NCI-H2107 (cell line): ENCODE results near the gene CORO7.
"Not testable (repeated sequence)": the region's sequence is repeated elsewhere in the genome, so short reads cannot be mapped to it uniquely, and the experiment has no call there.

Experiments used
- DNase-seq: peaks from one replicate; lab custom pipeline; 2025; lab: John Stamatoyannopoulos, UW

CORO7 gene

GRCh38 chr16:4337540-4338088 lies 78.8 kb downstream of the CORO7 start:
- no peak for DNase-seq

GRCh38 chr16:4336701-4337539 lies 79.5 kb downstream of the CORO7 start:
- DNase-seq: no peak

- DNase-seq: no peak
Observed at GRCh38 chr16:4334724-4335495, 81.5 kb downstream of the CORO7 start.

- DNase-seq: not testable (repeated sequence)
Observed at GRCh38 chr16:4333714-4334113, 82.7 kb downstream of the CORO7 start.

- no peak for DNase-seq
Observed at GRCh38 chr16:4333308-4333638, 83.1 kb downstream of the CORO7 start.

GRCh38 chr16:4332623-4333307 lies 83.6 kb downstream of the CORO7 start:
- DNase-seq: no peak

- DNase-seq: no peak
Observed at GRCh38 chr16:4332083-4332482, 84.3 kb downstream of the CORO7 start.

GRCh38 chr16:4330277-4330874 lies 86.0 kb downstream of the CORO7 start:
- no peak for DNase-seq

GRCh38 chr16:4328782-4329775 lies 87.3 kb downstream of the CORO7 start:
- no peak for DNase-seq

GRCh38 chr16:4328046-4328781 lies 88.2 kb downstream of the CORO7 start:
- peak; percentile 64 for DNase-seq

GRCh38 chr16:4327386-4328045 lies 88.9 kb downstream of the CORO7 start:
- DNase-seq: no peak

- DNase-seq: no peak
Observed at GRCh38 chr16:4325253-4325758, 91.1 kb downstream of the CORO7 start.

GRCh38 chr16:4324492-4325252 lies 91.7 kb downstream of the CORO7 start:
- no peak for DNase-seq

GRCh38 chr16:4323845-4324488 lies 92.4 kb downstream of the CORO7 start:
- no peak for DNase-seq

- DNase-seq: no peak
Observed at GRCh38 chr16:4323071-4323844, 93.1 kb downstream of the CORO7 start.

GRCh38 chr16:4322121-4323052 lies 94.0 kb downstream of the CORO7 start:
- no peak for DNase-seq
